Neuronal stem cell (in vitro differentiated cells): Measurements from ENCODE around the gene AEBP2.

ENCODE experiments used
- DNase-seq: peaks from one replicate; pipeline ENCODE4 v3.0.0-alpha.2; 2013; ENCODE audit warnings: low spot score
- H2AFZ ChIP-seq: one replicate; pipeline ENCODE4 v1.6.1; 2013; ENCODE audit warnings: mild to moderate bottlenecking, low read length, inconsistent platforms
- H2AK5ac ChIP-seq: 2 replicates; pipeline ENCODE4 v1.6.1; 2013; ENCODE audit warnings: low read depth, mild to moderate bottlenecking, inconsistent platforms, low read length, moderate library complexity, mixed read lengths
- H2BK120ac ChIP-seq: 2 replicates; pipeline ENCODE4 v1.6.1; 2013; ENCODE audit warnings: low read depth, mild to moderate bottlenecking, inconsistent platforms, low read length, moderate library complexity, mixed read lengths
- H2BK12ac ChIP-seq: one replicate; pipeline ENCODE4 v1.6.1; 2013; ENCODE audit warnings: low read length, inconsistent platforms
- H2BK15ac ChIP-seq: 2 replicates; pipeline ENCODE4 v1.6.1; 2013; ENCODE audit warnings: mild to moderate bottlenecking, low read length, inconsistent platforms, mixed read lengths
- H2BK5ac ChIP-seq: one replicate; pipeline ENCODE4 v1.6.1; 2013; ENCODE audit warnings: inconsistent platforms, mild to moderate bottlenecking, low read length, moderate library complexity
- H3K14ac ChIP-seq: one replicate; pipeline ENCODE4 v1.6.1; 2013; ENCODE audit warnings: low read length, inconsistent platforms
- H3K18ac ChIP-seq: 2 replicates; pipeline ENCODE4 v1.6.1; 2013; ENCODE audit warnings: low read length, inconsistent platforms
- H3K23ac ChIP-seq: 2 replicates; pipeline ENCODE4 v1.6.1; 2013; ENCODE audit warnings: low read depth, mild to moderate bottlenecking, mixed read lengths, low read length, inconsistent platforms; ENCODE audit not compliant: poor library complexity
- H3K27ac ChIP-seq: replicated peaks from 3 replicates; pipeline ENCODE4 v1.5.1; 2013; ENCODE audit warnings: low read length, inconsistent platforms
- H3K27me3 ChIP-seq, 3 experiments: 2 replicates each; pipeline ENCODE4 v1.6.1; 2013; ENCODE audit warnings: low read length in 3 of 3, mild to moderate bottlenecking in 2 of 3, inconsistent platforms in 1 of 3, low read depth in 1 of 3, mixed read lengths in 1 of 3, moderate library complexity in 1 of 3; ENCODE audit not compliant: control insufficient read depth in 3 of 3, insufficient read depth in 3 of 3
- H3K36me3 ChIP-seq, 2 donors: replicated peaks in 1 of 2; 2 replicates each; pipeline ENCODE4 v1.6.1; 2013; ENCODE audit warnings: low read length in 2 of 2; ENCODE audit not compliant: control insufficient read depth in 2 of 2, insufficient read depth in 2 of 2
- H3K4ac ChIP-seq: 2 replicates; pipeline ENCODE4 v1.6.1; 2013; ENCODE audit warnings: inconsistent platforms, mild to moderate bottlenecking, low read length, moderate library complexity
- H3K4me1 ChIP-seq, 2 donors: 1 replicate in 1 of 2; 2 replicates in 1 of 2; pipeline ENCODE4 v1.6.1; 2013; ENCODE audit warnings: low read length in 2 of 2, low read depth in 1 of 2; ENCODE audit not compliant: control insufficient read depth in 2 of 2, insufficient read depth in 1 of 2
- H3K4me2 ChIP-seq: one replicate; pipeline ENCODE4 v1.6.1; 2013; ENCODE audit warnings: mild to moderate bottlenecking, low read length, inconsistent platforms; ENCODE audit not compliant: insufficient read depth, poor library complexity, severe bottlenecking
- H3K4me3 ChIP-seq, 2 donors: 2 replicates each; pipeline ENCODE4 v1.5.1; 2013; ENCODE audit warnings: low read length in 2 of 2, mild to moderate bottlenecking in 2 of 2, inconsistent platforms in 1 of 2, moderate library complexity in 1 of 2
- H3K79me1 ChIP-seq: one replicate; pipeline ENCODE4 v1.6.1; 2013; ENCODE audit warnings: low read depth, mild to moderate bottlenecking, inconsistent platforms, low read length, moderate library complexity
- H3K9ac ChIP-seq: one replicate; pipeline ENCODE4 v1.6.1; 2013; ENCODE audit warnings: mild to moderate bottlenecking, low read depth, low read length, inconsistent platforms; ENCODE audit not compliant: poor library complexity
- H3K9me3 ChIP-seq, 2 donors: replicated peaks in 1 of 2; 2 replicates each; pipeline versions ENCODE3 to v1.6.1; 2013; ENCODE audit warnings: low read length in 2 of 2, mild to moderate bottlenecking in 2 of 2, inconsistent platforms in 1 of 2, low read depth in 1 of 2, mixed read lengths in 1 of 2, moderate library complexity in 1 of 2; ENCODE audit not compliant: control insufficient read depth in 2 of 2, insufficient read depth in 1 of 2
- H4K8ac ChIP-seq: one replicate; pipeline ENCODE4 v1.6.1; 2013; ENCODE audit warnings: low read depth, mild to moderate bottlenecking, inconsistent platforms, low read length, moderate library complexity
- H4K91ac ChIP-seq: one replicate; pipeline ENCODE4 v1.6.1; 2013; ENCODE audit warnings: low read length, low read depth, mild to moderate bottlenecking, inconsistent platforms; ENCODE audit not compliant: poor library complexity
- WGBS, 2 donors: extraction: QIAGEN DNeasy Blood & Tissue Kit; methylation state at CpG; one replicate each; pipeline ENCODE4 v1.1.7; 2013; ENCODE audit warnings: missing lambda C conversion rate in 2 of 2, mixed read lengths in 1 of 2; ENCODE audit not compliant: insufficient read length in 2 of 2, insufficient replicate concordance in 1 of 2; ENCODE audit errors: extremely low coverage in 2 of 2; 5-methylcytosine and 5-hydroxymethylcytosine counted together

AEBP2 gene

DNA sequence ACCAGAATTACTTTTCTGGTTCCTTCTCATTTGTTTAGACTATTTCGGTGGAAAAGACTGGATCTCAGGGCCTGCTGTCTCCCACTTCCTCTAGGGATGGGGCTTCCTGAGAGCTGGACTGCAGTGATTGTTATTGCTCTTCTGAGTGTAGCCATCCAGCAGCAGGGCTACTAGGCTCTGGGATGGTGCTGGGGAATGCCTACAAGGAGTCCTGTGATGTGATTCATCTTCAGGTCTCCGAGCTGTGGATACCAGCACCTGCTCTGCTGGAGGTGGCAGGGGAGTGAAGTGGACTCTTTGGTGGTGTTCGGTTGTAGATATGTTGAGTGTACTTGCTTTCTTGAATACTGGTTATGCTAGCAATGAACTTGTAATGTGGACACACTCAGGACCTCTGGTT, 42.7 kb downstream of the AEBP2 start:
- H2AK5ac ChIP-seq, result no peak overlapping the region
- H2BK120ac ChIP-seq, result no peak overlapping the region
- no peak overlapping the region for H2BK12ac ChIP-seq
- H3K23ac ChIP-seq, result no peak overlapping the region
- peak overlapping the region in 1 of 2 donors; percentile 22 for H3K4me3 ChIP-seq
- H3K9me3 ChIP-seq, result peaks cover 2 to 45% of the 10 kb centered on the region in 2 donors
- H3K18ac ChIP-seq, result no peak overlapping the region
- H3K27ac ChIP-seq, result no peak overlapping the region
- H2BK5ac ChIP-seq, result no peak overlapping the region
- no peak overlapping the region for H2BK15ac ChIP-seq
- H3K4me2 ChIP-seq, result no peak overlapping the region
- H3K14ac ChIP-seq, result no peak overlapping the region
- no peak for DNase-seq
- H3K36me3 ChIP-seq, result peaks cover 6 to 89% of the 10 kb centered on the region in 2 donors
- no peak overlapping the region for H2AFZ ChIP-seq
- H4K91ac ChIP-seq, result no peak overlapping the region
- no CpG with 5 or more reads among the region's 3 CpGs for WGBS, 2 donors
- peaks cover 16% of the 10 kb centered on the region for H3K79me1 ChIP-seq
- H3K27me3 ChIP-seq, result no peaks in the 10 kb centered on the region
- peaks cover 0 to 5% of the 10 kb centered on the region in 2 donors for H3K4me1 ChIP-seq
- H4K8ac ChIP-seq, result no peak overlapping the region
- H3K9ac ChIP-seq, result no peak overlapping the region
- H3K4ac ChIP-seq, result no peak overlapping the region

GRCh38 chr12:19482551-19483109, 43.3 kb downstream of the AEBP2 start:
- no peak overlapping the region for H4K8ac ChIP-seq
- H3K4me1 ChIP-seq, result peaks cover 0 to 5% of the 10 kb centered on the region in 2 donors
- H3K9me3 ChIP-seq, result peaks cover 2 to 40% of the 10 kb centered on the region in 2 donors
- no peak overlapping the region for H4K91ac ChIP-seq
- no peak overlapping the region for H2AK5ac ChIP-seq
- no peak overlapping the region for H2BK15ac ChIP-seq
- no peak for DNase-seq
- no peak overlapping the region for H3K4me3 ChIP-seq
- no peak overlapping the region for H2BK12ac ChIP-seq
- H3K36me3 ChIP-seq, result peaks cover 6 to 84% of the 10 kb centered on the region in 2 donors
- no CpG with 5 or more reads among the region's 9 CpGs for WGBS, 2 donors
- H2BK120ac ChIP-seq, result no peak overlapping the region
- H3K27me3 ChIP-seq, result no peaks in the 10 kb centered on the region
- peak overlapping the region; percentile 10 for H3K23ac ChIP-seq
- H2AFZ ChIP-seq, result no peak overlapping the region
- peak overlapping the region; percentile 56 for H3K14ac ChIP-seq
- peaks cover 19% of the 10 kb centered on the region for H3K79me1 ChIP-seq
- no peak overlapping the region for H3K4me2 ChIP-seq
- H2BK5ac ChIP-seq, result no peak overlapping the region
- no peak overlapping the region for H3K9ac ChIP-seq
- no peak overlapping the region for H3K18ac ChIP-seq
- no peak overlapping the region for H3K27ac ChIP-seq
- no peak overlapping the region for H3K4ac ChIP-seq

DNA sequence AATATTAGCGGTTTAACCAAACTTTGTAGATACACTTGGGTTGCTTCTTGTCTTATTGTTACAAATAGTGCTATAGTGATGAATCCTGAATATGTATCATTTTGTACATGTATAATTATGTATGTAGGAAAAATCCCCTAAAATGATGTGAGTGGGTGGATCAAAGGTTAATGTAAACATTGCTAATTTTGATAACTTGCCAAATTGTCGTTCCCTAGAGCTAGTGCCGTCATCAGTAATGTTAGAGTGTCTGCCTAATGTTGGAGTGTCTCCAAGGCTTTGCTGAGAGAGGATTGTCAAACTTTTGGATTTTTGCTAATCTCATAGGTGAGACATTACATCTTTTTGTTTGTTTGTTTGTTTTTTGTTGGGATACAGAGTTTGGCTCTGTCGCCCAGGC, 44.4 kb downstream of the AEBP2 start:
- Histone ChIP-seq H2AFZ (no peak overlapping the region), H3K4me1 (peaks cover 0 to 5% of the 10 kb centered on the region in 2 donors), H4K8ac (no peak overlapping the region), H3K27me3 (no peaks in the 10 kb centered on the region), H2BK120ac (no peak overlapping the region), H2AK5ac (no peak overlapping the region), H3K9me3 (peaks cover 0 to 31% of the 10 kb centered on the region in 2 donors), H3K9ac (no peak overlapping the region), H3K36me3 (peaks cover 6 to 79% of the 10 kb centered on the region in 2 donors), H3K79me1 (peaks cover 19% of the 10 kb centered on the region), H3K14ac (no peak overlapping the region), H3K27ac (no peak overlapping the region), H4K91ac (no peak overlapping the region), H2BK15ac (no peak overlapping the region), H3K4ac (no peak overlapping the region), H2BK5ac (no peak overlapping the region), H3K4me2 (no peak overlapping the region), H3K23ac (no peak overlapping the region), H2BK12ac (no peak overlapping the region), H3K18ac (no peak overlapping the region), H3K4me3 (no peak overlapping the region)
- DNase-seq, result no peak
- WGBS, 2 donors, result no CpG with 5 or more reads among the region's 4 CpGs

DNA sequence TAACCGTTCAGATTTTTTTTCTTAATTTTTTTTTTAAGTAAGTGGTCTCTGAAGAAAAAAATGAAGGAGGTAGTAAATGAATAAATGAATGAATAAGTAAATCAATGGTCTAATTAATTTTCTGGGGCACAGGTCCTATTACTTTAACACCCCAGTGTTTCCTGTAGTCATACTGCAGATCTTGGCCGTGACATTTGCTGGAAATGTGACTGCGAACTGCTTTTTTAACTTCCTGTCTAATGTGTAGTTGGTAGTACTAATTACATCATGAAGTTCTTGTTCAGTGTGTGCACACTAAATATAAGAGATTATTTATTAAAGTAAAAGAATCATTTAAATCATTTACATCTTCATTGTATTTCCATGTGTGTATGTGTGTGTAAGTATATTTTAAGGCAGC, 45.4 kb downstream of the AEBP2 start:
- Histone ChIP-seq H4K91ac (no peak overlapping the region), H3K27me3 (no peaks in the 10 kb centered on the region), H2BK12ac (no peak overlapping the region), H2BK5ac (no peak overlapping the region), H3K4me1 (peaks cover 0 to 5% of the 10 kb centered on the region in 2 donors), H3K36me3 (peaks cover 3 to 76% of the 10 kb centered on the region in 2 donors), H3K9ac (no peak overlapping the region), H3K9me3 (peaks cover 0 to 22% of the 10 kb centered on the region in 2 donors), H3K14ac (no peak overlapping the region), H3K4me3 (no peak overlapping the region), H3K23ac (no peak overlapping the region), H2BK120ac (no peak overlapping the region), H3K27ac (no peak overlapping the region), H2AFZ (no peak overlapping the region), H3K18ac (no peak overlapping the region), H3K4me2 (no peak overlapping the region), H4K8ac (no peak overlapping the region), H3K4ac (no peak overlapping the region), H2BK15ac (no peak overlapping the region), H2AK5ac (no peak overlapping the region), H3K79me1 (peaks cover 21% of the 10 kb centered on the region)
- DNase-seq, result no peak
- no CpG with 5 or more reads among the region's 3 CpGs for WGBS, 2 donors
